Thoracic aorta (tissue), 2 donors: ENCODE measurements around the gene BICC1. TPM values are rescaled to one million over a fixed set of nuclear protein-coding genes. Genes with fewer than 3 reads are reported as not detected.
A peak's percentile ranks its signal among the peaks of the same experiment; 100 is the strongest.

Experiments used
- ATAC-seq: fragments of 150-250 bp; one replicate; pipeline ENCODE4 v1.8.0; 2017; ENCODE audit warnings: low read depth; ENCODE audit not compliant: insufficient number of reproducible peaks, low FRiP score
- DNase-seq: peaks from one replicate; pipeline ENCODE4 v3.0.0-alpha.2; 2020; ENCODE audit warnings: low spot score
- H3K27ac ChIP-seq, 2 donors: fragments of 200-600 bp; sonication (generic); 1 replicate in 1 of 2; 2 replicates in 1 of 2; pipeline ENCODE4 v1.5.1; 2016; ENCODE audit warnings: mild to moderate bottlenecking in 2 of 2, moderate library complexity in 2 of 2
- H3K27me3 ChIP-seq: fragments of 200-600 bp; sonication (generic); replicated peaks from 2 replicates; pipeline ENCODE4 v1.6.0; 2016; ENCODE audit warnings: mild to moderate bottlenecking; ENCODE audit not compliant: insufficient read depth
- H3K36me3 ChIP-seq: fragments of 200-600 bp; sonication (generic); one replicate; pipeline ENCODE4 v1.5.1; 2016
- H3K4me1 ChIP-seq, 2 donors: fragments of 200-600 bp; sonication (generic); 1 replicate in 1 of 2; 2 replicates in 1 of 2; pipeline versions ENCODE4 v1.5.1 to v1.6.0; 2016; ENCODE audit warnings: low read depth in 2 of 2, mild to moderate bottlenecking in 1 of 2; ENCODE audit not compliant: control insufficient read depth in 1 of 2
- H3K4me3 ChIP-seq: fragments of 200-600 bp; sonication (generic); 2 replicates; pipeline ENCODE4 v1.5.1; 2016; ENCODE audit warnings: mild to moderate bottlenecking
- H3K9me3 ChIP-seq: fragments of 200-600 bp; sonication (generic); 2 replicates; pipeline ENCODE4 v1.5.1; 2016
- total RNA-seq, 2 donors: library from RNA; depleted of rRNA; stranded (reverse); fragments of >200 nt; gene quantifications; one replicate each; pipeline versions ENCODE4 v1.1.0 to v1.2.3, GENCODE V29; 2016
- TF ChIP-seq, protein P1 (sequence below): fragments of 200-600 bp; sonication (generic); IDR thresholded peaks from one replicate; pipeline ENCODE4 v1.5.1; 2019; ENCODE audit warnings: antibody characterized with exemption

Gene BICC1
- total RNA-seq, 2 donors from 2014 or later, result 20.4 to 28.1 TPM

DNA sequence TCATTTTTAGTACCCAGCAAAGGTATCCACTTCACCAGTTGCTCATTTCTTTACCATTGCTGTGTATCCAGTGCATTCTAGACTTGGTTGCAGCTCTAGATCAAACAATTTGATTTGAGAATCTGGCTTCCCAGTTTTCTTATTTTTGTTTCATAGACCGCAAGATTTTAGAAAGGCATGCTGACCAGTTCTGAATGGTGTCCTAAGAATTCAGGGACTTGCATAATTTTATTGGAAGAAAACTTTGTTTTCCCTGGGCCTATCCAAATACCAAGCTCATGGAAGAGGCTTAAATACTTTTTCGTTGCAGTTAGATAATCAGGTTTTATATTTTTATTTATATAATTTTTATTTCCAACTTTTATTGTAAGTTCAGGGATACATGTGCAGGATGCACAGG is 58.3 kb downstream of the BICC1 start:
- H3K27ac ChIP-seq, result no peak overlapping the region

GRCh38 chr10:58573144-58573543 is 60.5 kb downstream of the BICC1 start:
- Histone ChIP-seq H3K27ac (no peak overlapping the region), H3K4me1 (peaks cover 23 to 47% of the 10 kb centered on the region in 2 donors), H3K4me3 (no peak overlapping the region), H3K36me3 (no peaks in the 10 kb centered on the region), H3K9me3 (no peaks in the 10 kb centered on the region), H3K27me3 (no peaks in the 10 kb centered on the region)
- DNase-seq (no peak), ATAC-seq (no peak)
- TF ChIP-seq, protein P1, sequence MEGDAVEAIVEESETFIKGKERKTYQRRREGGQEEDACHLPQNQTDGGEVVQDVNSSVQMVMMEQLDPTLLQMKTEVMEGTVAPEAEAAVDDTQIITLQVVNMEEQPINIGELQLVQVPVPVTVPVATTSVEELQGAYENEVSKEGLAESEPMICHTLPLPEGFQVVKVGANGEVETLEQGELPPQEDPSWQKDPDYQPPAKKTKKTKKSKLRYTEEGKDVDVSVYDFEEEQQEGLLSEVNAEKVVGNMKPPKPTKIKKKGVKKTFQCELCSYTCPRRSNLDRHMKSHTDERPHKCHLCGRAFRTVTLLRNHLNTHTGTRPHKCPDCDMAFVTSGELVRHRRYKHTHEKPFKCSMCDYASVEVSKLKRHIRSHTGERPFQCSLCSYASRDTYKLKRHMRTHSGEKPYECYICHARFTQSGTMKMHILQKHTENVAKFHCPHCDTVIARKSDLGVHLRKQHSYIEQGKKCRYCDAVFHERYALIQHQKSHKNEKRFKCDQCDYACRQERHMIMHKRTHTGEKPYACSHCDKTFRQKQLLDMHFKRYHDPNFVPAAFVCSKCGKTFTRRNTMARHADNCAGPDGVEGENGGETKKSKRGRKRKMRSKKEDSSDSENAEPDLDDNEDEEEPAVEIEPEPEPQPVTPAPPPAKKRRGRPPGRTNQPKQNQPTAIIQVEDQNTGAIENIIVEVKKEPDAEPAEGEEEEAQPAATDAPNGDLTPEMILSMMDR, result no peak

More for the DNA sequence above, 58.3 kb downstream of the BICC1 start:
- H3K36me3 ChIP-seq, result no peaks in the 10 kb centered on the region
- H3K4me1 ChIP-seq, result peaks cover 14 to 31% of the 10 kb centered on the region in 2 donors
- H3K9me3 ChIP-seq, result no peaks in the 10 kb centered on the region
- no peaks in the 10 kb centered on the region for H3K27me3 ChIP-seq
- H3K4me3 ChIP-seq, result no peak overlapping the region
- DNase-seq (no peak), ATAC-seq (no peak)
- TF ChIP-seq, protein P1, result no peak

GRCh38 chr10:58574058-58574457 is 61.4 kb downstream of the BICC1 start:
- no peak overlapping the region for H3K27ac ChIP-seq
- H3K4me1 ChIP-seq, result peaks cover 21 to 47% of the 10 kb centered on the region in 2 donors
- no peaks in the 10 kb centered on the region for H3K27me3 ChIP-seq
- DNase-seq (no peak), ATAC-seq (no peak)
- no peak overlapping the region for H3K4me3 ChIP-seq
- TF ChIP-seq, protein P1, result no peak
- H3K36me3 ChIP-seq, result no peaks in the 10 kb centered on the region
- no peaks in the 10 kb centered on the region for H3K9me3 ChIP-seq

GRCh38 chr10:58575491-58575890 is 62.8 kb downstream of the BICC1 start:
- Histone ChIP-seq H3K4me1 (peaks cover 17 to 51% of the 10 kb centered on the region in 2 donors), H3K27ac (no peak overlapping the region)

DNA sequence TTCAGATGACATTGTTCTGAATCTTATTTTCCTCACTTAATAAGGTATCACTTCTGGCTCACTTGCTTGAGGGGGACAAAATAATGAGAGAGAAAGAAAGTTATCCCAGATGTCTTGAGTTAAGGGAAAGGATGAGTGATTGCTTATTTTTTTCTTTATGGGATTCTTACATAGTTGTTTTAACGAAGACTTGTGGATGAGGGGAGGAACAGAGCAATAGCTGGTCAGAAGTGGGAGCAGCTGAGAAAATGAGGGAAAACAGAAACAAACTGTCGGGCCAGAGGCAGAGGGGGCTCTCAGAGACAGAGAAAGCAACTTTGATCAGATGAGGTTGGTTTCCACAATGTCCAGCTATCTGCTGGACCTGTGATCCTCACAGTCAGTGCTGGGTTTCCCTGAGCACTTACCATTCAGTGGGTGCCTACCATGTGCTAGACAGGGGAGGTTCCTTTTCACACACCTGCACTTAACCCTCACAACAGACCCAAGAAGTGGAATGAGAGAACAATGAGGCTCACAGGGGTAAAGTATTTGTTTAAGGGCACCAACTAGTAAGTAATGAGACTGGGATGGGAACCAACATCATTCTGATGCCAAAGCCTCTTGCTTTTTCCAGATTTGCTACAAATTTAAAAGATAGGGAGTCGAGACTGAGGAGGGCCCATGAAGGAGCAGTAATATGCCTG is 64.2 kb downstream of the BICC1 start:
- H3K4me1 ChIP-seq, result peaks cover 17 to 46% of the 10 kb centered on the region in 2 donors
- H3K4me3 ChIP-seq, result no peak overlapping the region
- TF ChIP-seq, protein P1, result no peak
- no peaks in the 10 kb centered on the region for H3K9me3 ChIP-seq
- no peak for DNase-seq
- no peaks in the 10 kb centered on the region for H3K36me3 ChIP-seq
- peak overlapping the region; percentile 10 to 15 for H3K27ac ChIP-seq
- no peaks in the 10 kb centered on the region for H3K27me3 ChIP-seq
- no peak for ATAC-seq

More at GRCh38 chr10:58575491-58575890, 62.8 kb downstream of the BICC1 start:
- no peaks in the 10 kb centered on the region for H3K27me3 ChIP-seq
- no peak overlapping the region for H3K4me3 ChIP-seq
- TF ChIP-seq, protein P1, result no peak
- H3K36me3 ChIP-seq, result no peaks in the 10 kb centered on the region
- DNase-seq (no peak), ATAC-seq (no peak)
- no peaks in the 10 kb centered on the region for H3K9me3 ChIP-seq
